Activated T-helper 17 cell treated with anti-CD3 and anti-CD28 coated beads, Interleukin-2, amount 50 U/mL, for 72 hours (primary cell): ENCODE measurements around the gene WDR36. TPM values are rescaled to one million over a fixed set of nuclear protein-coding genes. Genes with fewer than 3 reads are reported as not detected.
"Not testable (repeated sequence)": the region's sequence is repeated elsewhere in the genome, so short reads cannot be mapped to it uniquely, and the experiment has no call there.

Experiments
- ATAC-seq: fragments of 150-1000 bp; cut with Tn5 transposase; replicated peaks from 2 replicates; pipeline ENCODE4 v1.10.0; 2021; ENCODE audit warnings: mild to moderate bottlenecking, moderate library complexity
- H3K27ac Mint-ChIP-seq: one replicate; pipeline ENCODE4 v1.8.0; 2022; ENCODE audit warnings: mixed read lengths
- H3K27me3 Mint-ChIP-seq: one replicate; pipeline ENCODE4 v1.8.0; 2022; ENCODE audit warnings: mixed read lengths
- H3K36me3 Mint-ChIP-seq: one replicate; pipeline ENCODE4 v1.8.0; 2022; ENCODE audit warnings: low read depth, mild to moderate bottlenecking, mixed read lengths
- H3K4me1 Mint-ChIP-seq: one replicate; pipeline ENCODE4 v1.8.0; 2022; ENCODE audit warnings: mixed read lengths
- H3K4me3 Mint-ChIP-seq: one replicate; pipeline ENCODE4 v1.8.0; 2022; ENCODE audit warnings: mild to moderate bottlenecking, mixed read lengths
- H3K9me3 Mint-ChIP-seq: one replicate; pipeline ENCODE4 v1.8.0; 2022; ENCODE audit warnings: mixed read lengths
- total RNA-seq, 2 donors: library from RNA; stranded (reverse); gene quantifications; one replicate each; pipeline ENCODE4 v1.2.3, GENCODE V29; 2022

The WDR36 gene
- total RNA-seq, 2 donors from 2014 or later = 34.3 to 58.7 TPM

DNA sequence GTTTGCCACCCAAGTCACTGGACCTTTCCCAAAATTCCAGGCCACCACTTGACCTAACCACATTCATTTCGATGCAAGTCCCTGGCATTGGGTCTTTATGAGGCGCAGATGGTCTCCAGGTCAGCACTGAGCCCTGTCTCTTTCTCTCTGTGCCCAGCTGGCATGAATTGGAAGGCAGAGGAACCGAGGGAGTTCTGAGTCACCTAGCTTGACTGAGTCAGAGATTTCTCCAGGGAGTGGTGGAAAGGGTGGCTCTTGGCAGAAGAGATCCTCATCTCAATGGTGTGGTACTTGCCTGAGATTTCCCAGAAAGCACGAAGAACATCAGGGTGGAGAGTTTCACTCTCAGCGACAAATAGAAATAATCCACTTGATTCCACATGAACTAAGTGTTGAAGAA lies 43.8 kb downstream of the WDR36 start:
- Mint-ChIP-seq H3K4me1 (no peaks in the 10 kb centered on the region), H3K27me3 (no peaks in the 10 kb centered on the region), H3K9me3 (no peaks in the 10 kb centered on the region), H3K36me3 (no peaks in the 10 kb centered on the region), H3K27ac (no peak overlapping the region), H3K4me3 (no peak overlapping the region)
- ATAC-seq = no peak

DNA sequence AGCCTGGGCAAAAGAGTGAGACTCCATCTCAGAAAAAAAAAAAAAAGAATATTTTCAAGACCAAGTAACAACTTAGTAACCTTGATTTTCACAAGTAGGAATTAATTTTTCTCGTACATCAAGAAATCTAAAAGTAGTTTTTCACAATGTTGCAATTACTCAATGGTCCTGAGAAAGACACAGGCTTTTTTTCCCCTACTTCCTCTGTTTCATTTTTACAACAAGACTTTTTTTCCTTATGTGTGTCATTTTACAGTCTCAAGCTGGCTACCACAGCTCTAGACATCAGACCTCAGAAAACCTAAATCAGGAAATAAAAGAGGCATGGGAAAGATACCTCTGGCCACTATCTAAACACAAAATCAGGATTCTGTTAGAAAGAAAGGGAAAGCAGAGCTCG lies 45.9 kb downstream of the WDR36 start:
- Mint-ChIP-seq H3K9me3 (no peaks in the 10 kb centered on the region), H3K4me1 (no peaks in the 10 kb centered on the region), H3K27ac (no peak overlapping the region), H3K36me3 (no peaks in the 10 kb centered on the region), H3K4me3 (no peak overlapping the region), H3K27me3 (no peaks in the 10 kb centered on the region)
- ATAC-seq = no peak

DNA sequence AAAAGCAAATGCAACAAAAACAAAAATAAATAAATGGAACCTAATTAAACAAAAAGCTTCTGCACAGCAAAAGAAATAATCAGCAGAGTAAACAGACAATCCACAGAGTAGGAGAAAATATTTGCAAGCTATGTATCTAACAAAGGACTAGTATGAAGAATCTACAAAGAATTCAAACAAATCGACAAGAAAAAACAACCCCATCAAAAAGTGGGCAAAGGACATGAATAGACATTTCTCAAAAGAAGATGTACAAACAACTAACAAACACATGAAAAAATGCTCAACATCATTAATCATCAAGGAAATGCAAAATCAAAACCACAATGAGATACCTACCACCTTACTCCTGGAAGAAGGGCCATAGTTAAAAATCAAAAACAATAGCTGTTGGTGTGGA lies 49.3 kb downstream of the WDR36 start:
- not testable (repeated sequence) for ATAC-seq, H3K36me3 Mint-ChIP-seq, H3K27me3 Mint-ChIP-seq, H3K4me3 Mint-ChIP-seq, H3K27ac Mint-ChIP-seq, H3K9me3 Mint-ChIP-seq, H3K4me1 Mint-ChIP-seq

DNA sequence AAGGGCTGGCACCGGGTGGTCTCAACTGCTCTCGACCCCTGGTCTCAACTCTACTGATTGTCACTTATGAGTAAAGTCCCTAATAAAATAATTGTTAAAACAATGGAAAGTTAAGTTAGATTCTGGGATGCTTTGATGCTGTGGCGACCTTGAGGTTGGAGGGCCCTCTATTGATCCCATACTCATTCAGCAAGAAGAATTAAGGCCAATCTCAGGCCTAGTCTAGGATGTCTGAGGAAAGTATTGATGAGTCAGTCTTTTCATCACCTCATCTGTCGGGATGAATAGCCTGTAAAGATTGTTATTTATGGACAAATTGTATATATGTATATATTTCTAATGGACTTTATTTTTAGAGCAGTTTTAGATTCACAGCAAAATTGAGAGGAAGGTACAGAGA lies 50.8 kb downstream of the WDR36 start:
- Mint-ChIP-seq H3K4me1 (peaks cover 8% of the 10 kb centered on the region), H3K9me3 (no peaks in the 10 kb centered on the region), H3K36me3 (no peaks in the 10 kb centered on the region), H3K4me3 (no peak overlapping the region), H3K27me3 (peaks cover 3% of the 10 kb centered on the region), H3K27ac (no peak overlapping the region)
- ATAC-seq = no peak

DNA sequence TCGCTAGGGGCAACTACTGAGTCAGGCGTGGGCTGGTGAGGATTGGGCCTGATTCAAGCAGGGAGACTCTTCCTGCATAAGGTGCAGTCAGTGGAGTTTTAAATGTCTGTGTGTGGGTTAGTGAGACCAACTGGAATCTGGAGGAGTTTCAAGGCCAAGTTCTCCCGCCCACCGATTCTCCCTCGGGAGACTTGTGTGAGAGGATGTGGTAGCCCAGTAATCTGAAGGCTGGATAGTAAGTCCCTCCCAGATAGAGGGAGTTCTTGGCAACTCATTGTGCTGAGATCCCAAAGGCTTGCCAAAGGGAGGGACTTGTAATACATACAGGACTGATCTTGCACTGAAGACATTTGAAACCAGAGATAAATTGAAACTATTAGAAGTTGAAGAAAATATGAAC lies 51.8 kb downstream of the WDR36 start:
- Mint-ChIP-seq H3K27me3 (peaks cover 3% of the 10 kb centered on the region), H3K9me3 (no peaks in the 10 kb centered on the region), H3K27ac (no peak overlapping the region), H3K36me3 (no peaks in the 10 kb centered on the region), H3K4me1 (peaks cover 8% of the 10 kb centered on the region), H3K4me3 (no peak overlapping the region)
- ATAC-seq = no peak

DNA sequence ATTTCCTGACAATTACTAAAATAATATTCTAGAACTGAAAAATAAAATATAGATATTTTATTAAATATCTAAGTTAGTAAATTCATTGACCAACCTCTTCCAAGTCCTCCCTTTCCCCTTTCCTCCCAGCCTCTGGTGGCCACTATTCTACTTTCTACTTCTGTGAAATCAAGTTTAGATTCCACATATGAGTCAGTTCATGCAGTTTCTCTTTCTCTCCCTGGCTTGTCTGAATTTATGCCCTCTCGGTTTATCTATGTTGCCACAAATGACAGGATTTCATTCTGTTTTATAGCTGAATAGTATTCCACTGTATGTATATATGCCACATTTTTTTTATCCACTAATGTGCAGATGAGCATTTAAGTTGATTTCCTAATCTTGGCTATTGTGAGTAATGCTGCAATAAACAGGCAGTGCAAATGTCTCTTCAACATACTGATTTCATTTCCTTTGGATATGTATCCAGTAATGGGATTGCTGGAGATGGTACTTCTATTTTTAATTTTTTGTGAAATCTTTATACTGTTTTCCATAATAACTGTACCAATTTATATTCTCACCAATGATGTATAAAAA lies 52.3 kb downstream of the WDR36 start:
- peak; percentile 88 for ATAC-seq
- H3K36me3 Mint-ChIP-seq = no peaks in the 10 kb centered on the region
- no peak overlapping the region for H3K4me3 Mint-ChIP-seq
- peaks cover 8% of the 10 kb centered on the region for H3K4me1 Mint-ChIP-seq
- no peaks in the 10 kb centered on the region for H3K9me3 Mint-ChIP-seq
- H3K27ac Mint-ChIP-seq = no peak overlapping the region
- H3K27me3 Mint-ChIP-seq = peaks cover 3% of the 10 kb centered on the region

DNA sequence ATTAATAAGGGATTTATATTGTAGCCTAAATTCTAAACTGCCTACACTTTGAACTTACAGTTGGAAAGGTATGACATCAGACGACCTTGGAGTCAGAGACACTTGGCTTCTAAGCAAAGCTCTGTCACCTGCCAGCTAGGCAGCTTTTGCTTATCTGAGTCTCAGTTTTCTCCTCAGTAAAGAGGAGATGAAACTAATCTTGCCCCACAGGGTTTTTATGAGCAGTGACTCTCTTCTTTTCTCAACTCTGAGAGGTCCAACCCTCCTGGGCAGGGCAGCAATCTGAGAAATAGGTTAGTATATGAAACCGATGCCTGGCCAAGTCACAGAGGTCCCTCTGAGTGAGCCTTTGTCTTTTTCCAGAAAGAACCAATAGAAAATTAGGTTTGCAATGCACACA lies 53.9 kb downstream of the WDR36 start:
- no peak overlapping the region for H3K27ac Mint-ChIP-seq
- no peaks in the 10 kb centered on the region for H3K36me3 Mint-ChIP-seq
- no peak overlapping the region for H3K4me3 Mint-ChIP-seq
- no peak for ATAC-seq
- H3K9me3 Mint-ChIP-seq = no peaks in the 10 kb centered on the region
- H3K27me3 Mint-ChIP-seq = peaks cover 3% of the 10 kb centered on the region
- H3K4me1 Mint-ChIP-seq = peaks cover 8% of the 10 kb centered on the region

DNA sequence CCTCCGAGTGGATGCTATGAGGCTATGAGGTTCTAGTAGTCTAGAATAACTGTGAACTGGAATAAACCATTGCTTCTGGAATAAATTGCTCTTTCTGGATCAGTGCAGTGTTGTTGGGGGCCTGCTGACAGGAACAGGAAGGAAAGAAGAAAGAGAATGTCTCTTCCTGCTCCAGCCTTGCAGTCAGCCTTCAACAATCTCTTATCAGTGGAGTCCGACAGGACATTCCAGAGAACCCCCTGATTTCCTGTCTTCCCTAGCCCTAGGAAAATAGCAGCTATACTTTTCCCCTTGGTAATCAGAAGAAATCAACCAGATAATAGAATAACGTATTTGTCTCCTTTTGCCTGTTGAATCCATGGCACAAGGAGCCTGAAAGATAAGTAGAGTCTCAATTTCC lies 55.4 kb downstream of the WDR36 start:
- Mint-ChIP-seq H3K4me3 (no peak overlapping the region), H3K36me3 (no peaks in the 10 kb centered on the region), H3K27ac (no peak overlapping the region), H3K27me3 (peaks cover 3% of the 10 kb centered on the region), H3K9me3 (no peaks in the 10 kb centered on the region), H3K4me1 (peaks cover 8% of the 10 kb centered on the region)
- no peak for ATAC-seq

DNA sequence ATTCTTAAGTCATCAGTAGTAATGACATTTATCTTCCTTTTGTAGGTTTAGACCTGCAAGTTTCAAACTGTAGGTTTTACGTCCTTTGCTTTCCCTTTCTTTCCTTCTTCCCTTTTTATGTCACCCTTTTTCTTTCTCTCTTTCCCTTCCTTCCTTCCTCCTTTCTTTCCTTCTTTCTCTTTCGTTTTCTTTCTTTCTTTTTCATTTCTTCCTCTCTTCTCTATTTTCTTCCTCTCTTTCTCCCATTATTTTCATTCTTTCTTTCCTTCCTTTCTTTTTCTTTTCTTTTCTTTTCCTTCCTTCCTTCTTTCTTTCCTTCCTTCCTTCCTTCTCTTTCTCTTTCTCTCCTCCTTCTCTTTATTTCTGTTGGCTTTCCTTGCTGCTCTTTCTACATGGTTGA lies 59.9 kb downstream of the WDR36 start:
- H3K4me1 Mint-ChIP-seq = no peaks in the 10 kb centered on the region
- H3K27me3 Mint-ChIP-seq = no peaks in the 10 kb centered on the region
- no peak overlapping the region for H3K4me3 Mint-ChIP-seq
- H3K9me3 Mint-ChIP-seq = no peaks in the 10 kb centered on the region
- no peaks in the 10 kb centered on the region for H3K36me3 Mint-ChIP-seq
- ATAC-seq = no peak
- H3K27ac Mint-ChIP-seq = no peak overlapping the region

DNA sequence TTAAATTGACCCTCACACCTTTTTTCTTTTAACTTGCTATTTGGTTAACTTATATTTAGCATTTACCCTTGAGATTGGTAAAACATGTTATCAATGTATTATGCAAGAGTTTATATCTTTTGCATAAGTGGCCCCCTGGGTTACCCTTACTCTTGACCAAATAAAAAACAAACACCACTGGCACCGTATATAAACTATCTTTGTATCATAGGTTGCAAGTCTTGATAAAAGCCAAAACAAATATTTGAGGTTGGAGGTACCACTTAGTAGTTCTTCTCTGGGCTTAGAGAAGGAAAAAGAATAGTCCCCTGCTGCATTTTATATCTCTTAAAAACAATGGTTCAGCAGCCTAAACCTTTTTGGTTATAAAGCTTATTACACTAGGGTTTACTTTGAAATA lies 61.3 kb downstream of the WDR36 start:
- Mint-ChIP-seq H3K36me3 (no peaks in the 10 kb centered on the region), H3K27me3 (no peaks in the 10 kb centered on the region), H3K27ac (no peak overlapping the region), H3K9me3 (no peaks in the 10 kb centered on the region), H3K4me1 (no peaks in the 10 kb centered on the region), H3K4me3 (no peak overlapping the region)
- no peak for ATAC-seq

DNA sequence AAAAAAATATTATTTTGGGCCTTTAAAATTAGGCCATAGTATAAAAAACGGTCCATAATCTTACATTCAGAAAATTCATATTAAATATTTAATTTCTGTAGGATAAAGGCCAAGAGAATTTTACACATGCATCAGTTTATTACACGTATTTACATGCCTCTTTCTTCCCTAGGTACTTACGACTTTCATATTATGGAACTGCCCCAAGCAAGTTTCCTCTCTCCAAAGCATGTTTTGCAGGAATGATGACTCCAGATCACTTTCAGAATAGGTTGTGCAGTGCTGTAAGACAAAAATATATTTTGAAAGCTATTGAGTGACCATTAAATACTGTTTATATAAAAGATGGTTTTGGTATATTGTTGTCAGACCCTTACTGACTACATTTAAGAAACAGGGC lies 61.8 kb downstream of the WDR36 start:
- H3K4me3 Mint-ChIP-seq = no peak overlapping the region
- no peaks in the 10 kb centered on the region for H3K27me3 Mint-ChIP-seq
- no peaks in the 10 kb centered on the region for H3K36me3 Mint-ChIP-seq

DNA sequence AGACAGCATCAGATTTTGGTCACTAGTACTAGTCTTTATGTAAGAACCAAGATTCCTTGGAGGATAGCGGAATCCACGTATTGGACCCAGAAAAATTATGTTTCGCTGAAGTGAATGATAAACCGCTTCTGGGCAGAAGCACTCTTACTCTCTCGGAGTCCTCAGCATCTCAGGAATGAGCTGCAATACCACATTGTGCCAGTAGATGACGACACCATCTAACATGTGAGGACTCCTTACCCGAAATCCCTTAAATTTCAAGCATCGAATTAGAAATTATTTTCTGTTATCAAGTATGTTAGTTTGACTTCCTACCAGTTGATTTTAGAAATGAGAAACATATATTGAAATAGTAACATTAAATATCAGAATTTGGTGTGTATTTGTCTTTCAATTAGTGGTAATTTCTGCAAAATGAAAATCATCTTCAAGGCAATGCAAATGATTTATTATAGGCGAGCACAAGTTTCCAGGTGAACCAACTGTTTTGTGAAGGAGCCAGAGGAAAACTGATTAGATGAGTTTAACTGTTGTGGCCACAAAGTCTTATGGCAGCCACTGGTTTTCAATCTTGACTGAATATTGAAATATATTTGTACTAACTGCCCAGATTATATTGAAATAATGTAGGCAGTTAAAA lies 66.1 kb downstream of the WDR36 start:
- Mint-ChIP-seq H3K4me1 (no peaks in the 10 kb centered on the region), H3K4me3 (no peak overlapping the region)
- ATAC-seq = peak; percentile 63

More for the DNA sequence above, 61.8 kb downstream of the WDR36 start:
- ATAC-seq = no peak
- no peaks in the 10 kb centered on the region for H3K4me1 Mint-ChIP-seq
- H3K9me3 Mint-ChIP-seq = no peaks in the 10 kb centered on the region
- no peak overlapping the region for H3K27ac Mint-ChIP-seq

DNA sequence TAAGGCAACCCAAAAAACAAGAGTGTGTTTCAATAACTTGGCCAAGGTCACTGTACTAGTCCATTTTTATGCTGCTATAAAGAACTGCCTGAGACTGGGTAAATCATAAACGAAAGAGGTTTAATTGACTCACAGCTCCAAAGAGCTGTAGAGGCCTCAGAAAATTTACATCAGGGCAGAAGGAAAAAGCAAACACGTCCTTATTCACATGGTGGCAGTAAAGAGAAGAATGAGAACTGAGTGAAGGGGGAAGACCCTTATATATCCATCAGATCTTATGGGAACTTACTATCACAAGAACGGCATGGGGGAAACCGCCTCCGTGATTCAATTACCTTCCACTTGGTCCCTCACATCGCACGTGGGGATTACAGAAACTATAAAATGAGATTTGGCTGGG lies 67.7 kb downstream of the WDR36 start:
- ATAC-seq = no peak
- no peak overlapping the region for H3K4me3 Mint-ChIP-seq

More for the DNA sequence above, 66.1 kb downstream of the WDR36 start:
- no peak overlapping the region for H3K27ac Mint-ChIP-seq
- no peaks in the 10 kb centered on the region for H3K9me3 Mint-ChIP-seq
- no peaks in the 10 kb centered on the region for H3K27me3 Mint-ChIP-seq
- H3K36me3 Mint-ChIP-seq = no peaks in the 10 kb centered on the region

DNA sequence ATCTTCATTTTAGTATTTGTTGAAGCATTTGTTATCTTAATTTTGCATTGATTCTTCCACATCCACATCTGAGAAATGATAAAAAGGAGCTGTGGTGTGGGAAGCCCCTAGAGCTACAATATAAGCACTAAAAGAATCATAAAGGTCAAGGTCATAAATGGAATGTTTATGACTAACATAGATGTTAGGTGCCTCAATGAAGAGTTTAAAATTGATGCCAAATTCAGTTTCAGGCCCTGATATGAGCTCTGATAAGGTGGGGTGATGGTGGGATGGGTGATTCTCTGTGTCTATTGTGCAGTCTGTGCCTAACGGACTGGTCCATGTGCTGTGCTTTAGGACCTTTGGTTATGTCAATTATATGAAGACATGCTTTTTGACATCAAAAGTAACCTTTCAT lies 70.9 kb downstream of the WDR36 start:
- Mint-ChIP-seq H3K27me3 (no peaks in the 10 kb centered on the region), H3K4me1 (no peaks in the 10 kb centered on the region), H3K36me3 (no peaks in the 10 kb centered on the region), H3K4me3 (no peak overlapping the region), H3K9me3 (no peaks in the 10 kb centered on the region), H3K27ac (no peak overlapping the region)
- ATAC-seq = no peak

More for the DNA sequence above, 67.7 kb downstream of the WDR36 start:
- Mint-ChIP-seq H3K9me3 (no peaks in the 10 kb centered on the region), H3K27me3 (no peaks in the 10 kb centered on the region), H3K36me3 (no peaks in the 10 kb centered on the region), H3K27ac (no peak overlapping the region), H3K4me1 (no peaks in the 10 kb centered on the region)

DNA sequence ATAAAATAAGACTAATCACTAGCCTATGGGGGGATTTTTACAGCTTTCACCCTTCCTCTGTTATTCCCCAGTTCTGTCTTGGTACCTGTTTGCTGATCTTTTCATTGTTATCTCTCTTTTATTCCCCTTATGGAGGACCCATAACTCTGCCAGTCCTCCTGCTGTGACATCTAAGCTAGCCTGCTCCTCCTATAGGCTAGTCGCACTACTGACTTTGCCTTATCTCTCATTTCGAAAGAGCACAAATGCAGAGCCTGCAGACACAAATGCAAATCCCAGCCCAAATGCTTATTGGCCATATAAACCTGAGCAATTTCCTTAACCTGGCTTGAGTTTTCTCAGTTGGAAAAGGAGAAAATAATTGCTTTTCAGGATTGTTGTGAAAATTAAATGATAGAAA lies 72.9 kb downstream of the WDR36 start:
- H3K9me3 Mint-ChIP-seq = no peaks in the 10 kb centered on the region
- no peak for ATAC-seq
- no peak overlapping the region for H3K27ac Mint-ChIP-seq

DNA sequence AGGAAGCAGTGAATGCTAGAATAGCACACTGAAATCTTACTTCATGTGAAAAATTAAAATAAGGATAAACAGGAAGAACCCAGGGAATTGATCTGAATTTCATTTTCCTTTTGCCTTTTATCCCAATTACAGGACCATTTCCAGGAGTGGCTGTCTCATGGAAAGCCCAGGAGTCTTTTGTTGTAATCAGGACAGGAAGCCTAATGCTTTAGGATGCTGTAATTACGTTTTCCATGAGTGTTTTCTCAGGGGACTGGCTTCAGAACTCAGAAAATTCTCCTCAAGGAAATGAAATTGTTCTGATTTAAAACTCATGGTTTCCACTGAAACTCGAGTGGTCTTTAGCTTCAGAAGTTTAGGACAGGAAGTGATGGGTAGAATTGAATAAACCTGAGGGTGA lies 75.4 kb downstream of the WDR36 start:
- Mint-ChIP-seq H3K27me3 (no peaks in the 10 kb centered on the region), H3K4me3 (no peak overlapping the region), H3K27ac (no peak overlapping the region), H3K36me3 (no peaks in the 10 kb centered on the region), H3K4me1 (no peaks in the 10 kb centered on the region), H3K9me3 (no peaks in the 10 kb centered on the region)
- no peak for ATAC-seq

More for the DNA sequence above, 72.9 kb downstream of the WDR36 start:
- Mint-ChIP-seq H3K4me1 (no peaks in the 10 kb centered on the region), H3K36me3 (no peaks in the 10 kb centered on the region), H3K4me3 (no peak overlapping the region), H3K27me3 (no peaks in the 10 kb centered on the region)
